Neural cell (in vitro differentiated cells): ENCODE results near the gene EPB41L2. TPM values are rescaled to one million over a fixed set of nuclear protein-coding genes. Genes with fewer than 3 reads are reported as not detected.

ENCODE experiments used
- H2AFZ ChIP-seq: fragments of 200-600, 300-800 bp; sonication (generic), shearing (Covaris generic); 2 replicates; pipeline ENCODE4 v1.6.0; 2014; ENCODE audit warnings: low read depth, mild to moderate bottlenecking, antibody characterized with exemption, low read length, moderate library complexity
- H3F3A ChIP-seq: fragments of 200-600 bp; shearing (Covaris generic); 2 replicates; pipeline ENCODE4 v1.6.1; 2016; ENCODE audit warnings: mild to moderate bottlenecking, moderate library complexity, mixed read lengths, antibody characterized with exemption, low read length; ENCODE audit not compliant: insufficient read depth, poor library complexity, severe bottlenecking
- H3K27ac ChIP-seq: fragments of 200-600, 300-800 bp; sonication (generic), shearing (Covaris generic); 2 replicates; pipeline ENCODE4 v1.5.1; 2014; ENCODE audit warnings: mild to moderate bottlenecking, low read length, moderate library complexity
- H3K27me3 ChIP-seq: fragments of 300-800, 200-600 bp; sonication (generic), shearing (Covaris generic); 2 replicates; pipeline ENCODE4 v1.6.0; 2014; ENCODE audit warnings: mild to moderate bottlenecking, low read depth, low read length, moderate library complexity; ENCODE audit not compliant: insufficient read depth
- H3K36me3 ChIP-seq: fragments of 300-800, 200-600 bp; sonication (generic), shearing (Covaris generic); 2 replicates; pipeline ENCODE4 v1.5.1; 2014; ENCODE audit warnings: mild to moderate bottlenecking, antibody characterized with exemption, low read length, moderate library complexity; ENCODE audit not compliant: insufficient read depth
- H3K4me2 ChIP-seq: fragments of 300-800, 200-600 bp; sonication (generic), shearing (Covaris generic); 2 replicates; pipeline ENCODE4 v1.6.0; 2014; ENCODE audit warnings: mild to moderate bottlenecking, low read length
- H3K4me3 ChIP-seq: fragments of 300-800, 200-600 bp; sonication (generic), shearing (Covaris generic); 2 replicates; pipeline ENCODE4 v1.5.1; 2014; ENCODE audit warnings: mild to moderate bottlenecking, low read length, moderate library complexity
- H3K79me2 ChIP-seq: fragments of 200-600 bp; shearing (Covaris generic); replicated peaks from 2 replicates; pipeline ENCODE4 v1.6.0; 2014; ENCODE audit warnings: mild to moderate bottlenecking, low read length, moderate library complexity; ENCODE audit not compliant: insufficient read depth
- H3K9ac ChIP-seq: fragments of 300-800, 200-600 bp; sonication (generic), shearing (Covaris generic); 2 replicates; pipeline ENCODE4 v1.6.1; 2016; ENCODE audit warnings: mild to moderate bottlenecking, low read length, mixed read lengths
- H3K9me2 ChIP-seq: fragments of 200-600 bp; shearing (Covaris generic); 2 replicates; pipeline ENCODE4 v1.6.1; 2016; ENCODE audit warnings: mild to moderate bottlenecking, low read length, mixed read lengths; ENCODE audit not compliant: insufficient read depth
- H3K9me3 ChIP-seq: fragments of 200-600, 300-800 bp; sonication (generic), shearing (Covaris generic); 2 replicates; pipeline ENCODE4 v1.6.1; 2016; ENCODE audit warnings: mild to moderate bottlenecking, mixed run types, low read length, moderate library complexity, mixed read lengths
- H4K20me1 ChIP-seq: fragments of 200-600 bp; shearing (Covaris generic); 2 replicates; pipeline ENCODE4 v1.6.1; 2016; ENCODE audit warnings: mild to moderate bottlenecking, mixed run types; ENCODE audit not compliant: insufficient read depth
- EP300 ChIP-seq: fragments of 450-650 bp; conservative IDR thresholded peaks from 2 replicates; pipeline ENCODE4 v1.6.1; 2014; ENCODE audit warnings: antibody characterized with exemption, mild to moderate bottlenecking, moderate library complexity; ENCODE audit not compliant: poor library complexity, severe bottlenecking
- EZH2 ChIP-seq: fragments of 200-600, 300-800 bp; shearing (Covaris generic), sonication (generic); IDR thresholded peaks from 2 replicates; pipeline ENCODE4 v1.6.1; 2014; ENCODE audit warnings: antibody characterized with exemption, low read length, borderline replicate concordance, mild to moderate bottlenecking; ENCODE audit not compliant: insufficient read depth, poor library complexity, severe bottlenecking
- MXI1 ChIP-seq: fragments of 450-650 bp; conservative IDR thresholded peaks from 2 replicates; pipeline ENCODE4 v1.6.1; 2014; ENCODE audit warnings: antibody characterized with exemption, mild to moderate bottlenecking; ENCODE audit not compliant: poor library complexity, severe bottlenecking
- RAD21 ChIP-seq: fragments of 450-650 bp; conservative IDR thresholded peaks from 2 replicates; pipeline ENCODE4 v1.6.1; 2014; ENCODE audit warnings: antibody characterized with exemption, mild to moderate bottlenecking, moderate library complexity
- SMC3 ChIP-seq: fragments of 450-650 bp; conservative IDR thresholded peaks from 2 replicates; pipeline ENCODE4 v1.6.1; 2014; ENCODE audit warnings: antibody characterized with exemption, mild to moderate bottlenecking, moderate library complexity; ENCODE audit not compliant: poor library complexity
- TAF1 ChIP-seq: IDR thresholded peaks from 2 replicates; pipeline ENCODE4 v1.6.1; 2012; ENCODE audit warnings: low read depth
- polyA plus RNA-seq: library from polyadenylated mRNA; depleted of rRNA; stranded (reverse); fragments of >200 nt; gene quantifications from 2 replicates; pipeline ENCODE4 v1.2.3, GENCODE V29; 2014
- TF ChIP-seq, protein P1 (sequence below): fragments of 450-650 bp; IDR thresholded peaks from 2 replicates; pipeline ENCODE4 v1.5.1; 2014; ENCODE audit warnings: antibody characterized with exemption, mild to moderate bottlenecking, moderate library complexity; ENCODE audit not compliant: poor library complexity, severe bottlenecking
- TF ChIP-seq, protein P2 (sequence below): IDR thresholded peaks from 2 replicates; pipeline ENCODE4 v1.6.1; 2012; ENCODE audit warnings: borderline replicate concordance

Gene EPB41L2
- polyA plus RNA-seq, 1 donor from 2014 or later = 13.5 TPM

DNA sequence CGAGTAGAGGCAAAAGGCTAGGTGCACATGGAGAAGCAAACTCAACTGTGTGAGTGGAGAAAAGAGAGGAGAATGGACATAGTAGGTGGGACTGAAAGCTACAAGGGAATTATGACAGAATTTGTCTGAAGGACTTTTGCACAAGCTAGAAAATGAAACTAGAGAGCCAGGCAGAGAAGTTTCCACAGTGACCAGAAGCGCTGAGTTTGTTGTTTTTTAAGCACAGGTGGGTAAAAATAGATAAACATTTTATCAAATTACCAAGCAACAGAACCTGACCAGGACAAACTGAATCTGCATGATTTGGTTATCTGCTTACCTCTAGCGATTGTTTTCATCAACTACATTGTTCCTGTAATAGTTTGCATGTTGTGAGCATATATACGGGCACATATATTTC lies 197.3 kb downstream of the EPB41L2 start:
- Histone ChIP-seq H2AFZ (no peak overlapping the region), H3K9ac (no peak overlapping the region), H3K4me2 (no peak overlapping the region), H3K9me2 (no peaks in the 10 kb centered on the region), H3K4me3 (no peak overlapping the region), H3K27me3 (no peaks in the 10 kb centered on the region), H4K20me1 (no peaks in the 10 kb centered on the region), H3K79me2 (no peaks in the 10 kb centered on the region), H3F3A (no peaks in the 10 kb centered on the region), H3K9me3 (no peaks in the 10 kb centered on the region), H3K36me3 (no peaks in the 10 kb centered on the region), H3K27ac (no peak overlapping the region)
- TF ChIP-seq MXI1 = no peak
- TF ChIP-seq TAF1 = no peak
- TF ChIP-seq, protein P1, sequence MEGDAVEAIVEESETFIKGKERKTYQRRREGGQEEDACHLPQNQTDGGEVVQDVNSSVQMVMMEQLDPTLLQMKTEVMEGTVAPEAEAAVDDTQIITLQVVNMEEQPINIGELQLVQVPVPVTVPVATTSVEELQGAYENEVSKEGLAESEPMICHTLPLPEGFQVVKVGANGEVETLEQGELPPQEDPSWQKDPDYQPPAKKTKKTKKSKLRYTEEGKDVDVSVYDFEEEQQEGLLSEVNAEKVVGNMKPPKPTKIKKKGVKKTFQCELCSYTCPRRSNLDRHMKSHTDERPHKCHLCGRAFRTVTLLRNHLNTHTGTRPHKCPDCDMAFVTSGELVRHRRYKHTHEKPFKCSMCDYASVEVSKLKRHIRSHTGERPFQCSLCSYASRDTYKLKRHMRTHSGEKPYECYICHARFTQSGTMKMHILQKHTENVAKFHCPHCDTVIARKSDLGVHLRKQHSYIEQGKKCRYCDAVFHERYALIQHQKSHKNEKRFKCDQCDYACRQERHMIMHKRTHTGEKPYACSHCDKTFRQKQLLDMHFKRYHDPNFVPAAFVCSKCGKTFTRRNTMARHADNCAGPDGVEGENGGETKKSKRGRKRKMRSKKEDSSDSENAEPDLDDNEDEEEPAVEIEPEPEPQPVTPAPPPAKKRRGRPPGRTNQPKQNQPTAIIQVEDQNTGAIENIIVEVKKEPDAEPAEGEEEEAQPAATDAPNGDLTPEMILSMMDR = no peak
- no peak for TF ChIP-seq SMC3

DNA sequence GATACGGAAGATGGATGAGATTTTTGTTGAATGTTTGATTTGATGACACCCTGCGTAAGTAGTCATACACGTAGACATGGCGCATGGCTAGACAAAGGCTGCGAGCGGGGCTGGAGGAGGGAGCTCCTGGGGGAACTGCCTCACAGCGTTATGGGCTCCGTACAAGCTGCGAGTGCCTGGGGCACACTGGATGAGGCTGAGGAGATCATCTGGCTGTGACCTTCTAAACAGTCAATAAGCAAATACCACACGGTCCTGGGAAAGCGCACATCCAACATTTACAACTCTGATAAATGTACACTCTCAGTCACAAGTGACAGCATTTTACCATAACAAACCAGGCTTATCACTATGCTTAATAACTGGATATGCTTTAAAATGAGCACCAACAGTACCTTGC lies 198.7 kb downstream of the EPB41L2 start:
- Histone ChIP-seq H3K79me2 (no peaks in the 10 kb centered on the region), H3F3A (no peaks in the 10 kb centered on the region), H2AFZ (no peak overlapping the region), H3K4me3 (no peak overlapping the region), H3K36me3 (no peaks in the 10 kb centered on the region), H4K20me1 (no peaks in the 10 kb centered on the region), H3K27me3 (no peaks in the 10 kb centered on the region), H3K9me3 (no peaks in the 10 kb centered on the region), H3K9ac (no peak overlapping the region), H3K4me2 (no peak overlapping the region), H3K27ac (no peak overlapping the region), H3K9me2 (no peaks in the 10 kb centered on the region)
- TF ChIP-seq EZH2 (no peak), MXI1 (no peak), RAD21 (no peak), EP300 (no peak)
- TF ChIP-seq, protein P2, sequence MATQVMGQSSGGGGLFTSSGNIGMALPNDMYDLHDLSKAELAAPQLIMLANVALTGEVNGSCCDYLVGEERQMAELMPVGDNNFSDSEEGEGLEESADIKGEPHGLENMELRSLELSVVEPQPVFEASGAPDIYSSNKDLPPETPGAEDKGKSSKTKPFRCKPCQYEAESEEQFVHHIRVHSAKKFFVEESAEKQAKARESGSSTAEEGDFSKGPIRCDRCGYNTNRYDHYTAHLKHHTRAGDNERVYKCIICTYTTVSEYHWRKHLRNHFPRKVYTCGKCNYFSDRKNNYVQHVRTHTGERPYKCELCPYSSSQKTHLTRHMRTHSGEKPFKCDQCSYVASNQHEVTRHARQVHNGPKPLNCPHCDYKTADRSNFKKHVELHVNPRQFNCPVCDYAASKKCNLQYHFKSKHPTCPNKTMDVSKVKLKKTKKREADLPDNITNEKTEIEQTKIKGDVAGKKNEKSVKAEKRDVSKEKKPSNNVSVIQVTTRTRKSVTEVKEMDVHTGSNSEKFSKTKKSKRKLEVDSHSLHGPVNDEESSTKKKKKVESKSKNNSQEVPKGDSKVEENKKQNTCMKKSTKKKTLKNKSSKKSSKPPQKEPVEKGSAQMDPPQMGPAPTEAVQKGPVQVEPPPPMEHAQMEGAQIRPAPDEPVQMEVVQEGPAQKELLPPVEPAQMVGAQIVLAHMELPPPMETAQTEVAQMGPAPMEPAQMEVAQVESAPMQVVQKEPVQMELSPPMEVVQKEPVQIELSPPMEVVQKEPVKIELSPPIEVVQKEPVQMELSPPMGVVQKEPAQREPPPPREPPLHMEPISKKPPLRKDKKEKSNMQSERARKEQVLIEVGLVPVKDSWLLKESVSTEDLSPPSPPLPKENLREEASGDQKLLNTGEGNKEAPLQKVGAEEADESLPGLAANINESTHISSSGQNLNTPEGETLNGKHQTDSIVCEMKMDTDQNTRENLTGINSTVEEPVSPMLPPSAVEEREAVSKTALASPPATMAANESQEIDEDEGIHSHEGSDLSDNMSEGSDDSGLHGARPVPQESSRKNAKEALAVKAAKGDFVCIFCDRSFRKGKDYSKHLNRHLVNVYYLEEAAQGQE = no peak
